T-helper 1 cell treated with Interleukin-12 subunit alpha and Interleukin-12 subunit beta and Interleukin-4 antibody, amounts not matched to agents 30 ng/mL and 1 ng/mL, for 36 hours (primary cell): ENCODE results near the gene RIBC2. TPM values are rescaled to one million over a fixed set of nuclear protein-coding genes. Genes with fewer than 3 reads are reported as not detected.

Experiments
- intact Hi-C: fragments of 100-400 bp; cut with micrococcal nuclease; formaldehyde crosslinking; loops from one replicate; pipeline ENCODE4 v1.15.1; 2024
- total RNA-seq: library from RNA; stranded (reverse); gene quantifications from 2 replicates; pipeline ENCODE4 v1.2.3, GENCODE V29; 2022

The RIBC2 gene
- total RNA-seq, 1 donor from 2014 or later: 7.6 TPM

- intact Hi-C loops: no loop called here
Observed at GRCh38 chr22:45470871-45471270, 57.4 kb downstream of the RIBC2 start.

DNA sequence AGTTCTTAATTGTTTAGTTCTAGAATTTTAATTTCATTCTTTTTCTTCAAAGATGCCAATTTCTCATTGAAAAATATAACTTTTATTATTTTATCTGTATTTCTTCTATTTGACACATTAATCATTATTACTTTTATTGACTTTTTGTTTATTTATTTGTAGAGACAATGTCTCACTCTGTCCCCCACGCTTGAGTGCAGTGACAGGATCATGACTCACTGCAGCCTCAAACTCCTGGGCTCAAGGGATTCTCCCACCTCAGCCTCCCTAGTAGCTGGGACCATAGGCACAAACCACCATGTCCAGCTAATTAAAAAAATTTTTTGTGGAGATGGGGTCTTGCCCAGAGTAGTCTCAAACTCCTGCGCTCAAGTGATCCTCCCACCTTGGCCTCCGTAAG, 58.9 kb downstream of the RIBC2 start:
- intact Hi-C loops: no loop called here

GRCh38 chr22:45473626-45474237, 60.2 kb downstream of the RIBC2 start:
- intact Hi-C loops: no loop called here

GRCh38 chr22:45475063-45475747, 61.7 kb downstream of the RIBC2 start:
- intact Hi-C loops: no loop called here

- intact Hi-C loops: no loop called here
Observed at GRCh38 chr22:45475851-45476514, 62.5 kb downstream of the RIBC2 start.

DNA sequence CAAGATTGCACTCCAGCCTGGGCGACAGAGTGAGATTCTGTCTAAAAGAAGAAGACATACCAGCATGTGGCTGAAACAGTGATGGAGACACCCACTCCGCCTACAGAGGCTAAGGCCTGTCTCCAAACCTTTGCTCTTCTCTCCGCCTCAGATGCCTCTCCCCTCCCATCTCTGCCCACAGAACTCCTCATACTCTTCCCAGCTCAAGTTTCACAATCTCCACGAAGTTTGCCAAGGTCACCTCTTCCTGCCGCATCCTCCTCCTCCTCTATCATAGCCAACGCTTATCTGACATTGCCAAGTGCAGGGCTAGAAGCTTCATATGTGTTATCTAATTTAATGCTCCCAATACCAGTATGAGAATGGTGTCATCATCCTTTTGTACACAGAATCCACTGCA, 63.3 kb downstream of the RIBC2 start:
- intact Hi-C loops: no loop called here

GRCh38 chr22:45477366-45478107, 64.0 kb downstream of the RIBC2 start:
- intact Hi-C loops: no loop called here

DNA sequence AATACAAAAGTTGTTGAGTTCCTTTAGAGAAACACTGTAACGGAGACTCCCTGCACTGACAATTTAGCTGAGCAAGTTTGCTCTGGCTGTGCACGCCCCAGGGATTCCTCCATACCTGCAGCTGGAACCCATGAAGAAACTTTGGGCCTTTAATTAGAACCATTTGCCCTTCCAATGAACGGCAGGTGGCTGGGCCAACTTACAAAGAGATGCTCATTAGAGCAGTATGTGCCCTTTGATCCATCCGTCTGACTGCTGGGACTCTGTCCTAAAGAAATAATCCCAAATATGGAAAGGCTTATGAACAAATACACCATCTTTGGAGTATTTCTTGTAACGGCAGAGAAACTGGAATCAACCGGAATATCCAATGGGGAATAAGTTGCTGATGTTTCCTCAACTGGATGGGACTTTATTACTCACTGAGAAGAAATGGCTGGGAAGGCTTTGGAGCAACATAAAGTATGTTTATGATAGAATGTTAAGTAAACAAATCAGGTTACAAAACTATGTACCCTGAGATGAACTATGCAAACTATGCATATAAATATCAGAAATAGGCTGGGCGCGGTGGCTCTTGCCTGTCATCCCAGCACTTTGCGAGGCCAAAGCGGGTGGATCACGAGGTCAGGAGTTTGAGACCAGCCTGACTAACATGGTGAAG, 64.7 kb downstream of the RIBC2 start:
- intact Hi-C loops: no loop called here

DNA sequence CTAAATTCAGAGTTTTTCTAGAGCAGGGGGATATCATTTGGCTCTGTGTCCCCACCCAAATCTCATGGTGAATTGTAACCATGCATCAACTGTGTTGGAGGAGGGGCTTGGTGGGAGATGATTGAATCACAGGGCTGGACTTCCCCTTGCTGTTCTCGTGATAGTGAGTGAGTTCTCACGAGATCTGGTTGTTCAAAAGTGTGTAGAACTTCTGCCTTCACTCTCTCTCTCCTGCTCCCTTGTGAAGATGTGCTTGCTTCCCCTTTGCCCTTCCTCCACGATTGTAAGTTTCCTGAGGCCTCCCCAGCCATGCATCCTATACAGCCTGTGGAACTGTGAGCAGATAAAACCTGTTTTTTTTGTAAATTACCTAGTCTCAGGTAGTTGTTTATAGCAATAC, 67.2 kb downstream of the RIBC2 start:
- intact Hi-C loops: no loop called here

DNA sequence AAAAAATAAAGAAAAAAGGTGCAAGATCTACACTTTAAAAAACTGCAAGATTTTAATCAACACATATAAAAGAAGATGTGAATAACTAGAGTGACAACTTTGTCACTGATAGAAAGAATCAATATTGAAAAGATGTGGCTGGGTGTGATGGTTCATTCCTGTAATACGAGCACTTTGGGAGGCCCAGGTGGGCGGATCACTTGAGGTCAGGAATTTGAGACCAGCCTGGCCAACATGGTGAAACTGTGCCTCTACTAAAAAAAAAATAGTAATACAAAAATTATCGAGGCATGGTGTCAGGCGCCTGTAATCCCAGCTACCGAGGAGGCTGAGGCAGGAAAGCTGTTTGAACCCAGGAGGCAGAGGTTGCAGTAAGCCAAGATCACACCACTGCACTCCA, 68.2 kb downstream of the RIBC2 start:
- intact Hi-C loops: no loop called here

Other genes starting within 250 kb of the RIBC2 start
- gene NUP50, start 249.8 kb upstream of the RIBC2 start, total RNA-seq: 146 and 164 TPM in 2 replicates
- 20.0 and 20.8 TPM in 2 replicates for gene KIAA0930, start 172.8 kb upstream of the RIBC2 start, total RNA-seq
- gene UPK3A, start 128.7 kb upstream of the RIBC2 start, total RNA-seq: not detected in 2 replicates
- gene FAM118A, start 103.8 kb upstream of the RIBC2 start, total RNA-seq: 41.2 and 47.0 TPM in 2 replicates
- 0.44 TPM in 2 replicates for gene SMC1B, start 94 bp upstream of the RIBC2 start, total RNA-seq
- not detected in 2 replicates for gene FBLN1, start 89.2 kb downstream of the RIBC2 start, total RNA-seq